K562 (cell line): ENCODE data around the gene CHRNA3. TPM values are rescaled to one million over a fixed set of nuclear protein-coding genes. Genes with fewer than 3 reads are reported as not detected.

Experiments used
- ATAC-seq: fragments of 200-7000 bp; cut with Tn5 transposase; 3 replicates; pipeline ENCODE4 v1.9.1; 2020; ENCODE audit warnings: moderate library complexity
- BruUV-seq: library from RNA; stranded (reverse); fragments of 400-500 nt; replicated peaks from 2 replicates; lab custom pipeline; 2021; lab: Mats Ljungman, UMichigan
- CTCF ChIA-PET: fragments of 300-600 bp; formaldehyde crosslinking; extraction: SDS; loops from one replicate; lab custom pipeline; 2021; ENCODE audit warnings: low intra/inter-chr PET ratio; lab: Yijun Ruan, JAX
- POLR2A ChIA-PET: fragments of 300-600, 350-650 bp; sonication (Branson Sonifier 250); formaldehyde crosslinking; extraction: SDS; loops from one replicate; lab custom pipeline; 2021; ENCODE audit warnings: antibody characterized with exemption, inconsistent platforms; lab: Yijun Ruan, JAX
- DNase-seq, 4 experiments: peaks; one replicate each; pipeline versions ENCODE4 v3.0.0 to v3.0.0-alpha.2; 2011 to 2018; ENCODE audit warnings: low spot score in 3 of 4, mixed read lengths in 3 of 4; ENCODE audit errors: extremely low read depth in 1 of 4
- FAIRE-seq: peaks from 2 replicates; lab custom pipeline; 2011; peaks lifted over from hg19 to GRCh38; lab: Jason Lieb, UNC
- H2AFZ ChIP-seq: 2 replicates; pipeline ENCODE4 v1.6.0; 2011; ENCODE audit warnings: low read depth, low read length, control low read depth, inconsistent platforms
- H3K27ac ChIP-seq: fragments of 200-600 bp; 3 replicates; pipeline ENCODE4 v1.8.0; 2011; ENCODE audit warnings: low read depth, mild to moderate bottlenecking, control low read depth, inconsistent platforms, low read length, moderate library complexity, mixed read lengths; ENCODE audit errors: extremely low read depth
- H3K27me3 ChIP-seq, 2 experiments: fragments of 300-600 bp in 1 of 2; 2 replicates in 1 of 2; 3 replicates in 1 of 2; pipeline versions ENCODE4 v1.6.0 to v1.8.0; 2011; ENCODE audit warnings: inconsistent platforms in 2 of 2, low read length in 2 of 2, mild to moderate bottlenecking in 1 of 2, mixed read lengths in 1 of 2, moderate library complexity in 1 of 2; ENCODE audit not compliant: control insufficient read depth in 2 of 2, insufficient read depth in 2 of 2
- H3K36me3 ChIP-seq: fragments of 300-600 bp; 3 replicates; pipeline ENCODE4 v1.8.0; 2011; ENCODE audit warnings: mild to moderate bottlenecking, low read length, inconsistent platforms; ENCODE audit not compliant: control insufficient read depth, insufficient read depth
- H3K4me1 ChIP-seq, 2 experiments: fragments of 200-600 bp in 1 of 2; replicated peaks in 1 of 2; 2 replicates in 1 of 2; 3 replicates in 1 of 2; pipeline versions ENCODE4 v1.5.1 to v1.8.0; 2011; ENCODE audit warnings: inconsistent platforms in 2 of 2, low read length in 2 of 2, mild to moderate bottlenecking in 1 of 2, mixed read lengths in 1 of 2, moderate library complexity in 1 of 2; ENCODE audit not compliant: control insufficient read depth in 2 of 2, insufficient read depth in 2 of 2
- H3K4me2 ChIP-seq: 2 replicates; pipeline ENCODE4 v1.6.1; 2011; ENCODE audit warnings: low read length, control low read depth, inconsistent platforms, mixed read lengths; ENCODE audit not compliant: insufficient read depth
- H3K4me3 ChIP-seq: fragments of 200-600 bp; sonication (generic), shearing (Covaris generic); 2 replicates; pipeline ENCODE4 v1.5.1; 2016; ENCODE audit warnings: control low read depth, inconsistent platforms
- H3K79me2 ChIP-seq: fragments of 200-600 bp; 3 replicates; pipeline ENCODE4 v1.8.0; 2011; ENCODE audit warnings: low read length, inconsistent platforms; ENCODE audit not compliant: control insufficient read depth, insufficient read depth
- H3K9ac ChIP-seq, 2 experiments: 2 replicates each; pipeline versions ENCODE4 v1.6.0 to v1.6.1; 2011; ENCODE audit warnings: low read depth in 2 of 2, low read length in 2 of 2, control low read depth in 1 of 2, inconsistent platforms in 1 of 2, mild to moderate bottlenecking in 1 of 2, mixed read lengths in 1 of 2; ENCODE audit not compliant: insufficient read depth in 1 of 2
- H3K9me1 ChIP-seq: one replicate; pipeline ENCODE4 v1.6.0; 2011; ENCODE audit warnings: inconsistent platforms, mild to moderate bottlenecking, low read length, moderate library complexity; ENCODE audit not compliant: control insufficient read depth, insufficient read depth
- H3K9me3 ChIP-seq: replicated peaks from 2 replicates; pipeline ENCODE4 v1.5.1; 2011; ENCODE audit warnings: low read depth, low read length, inconsistent platforms; ENCODE audit not compliant: control insufficient read depth, insufficient read depth
- H4K20me1 ChIP-seq: replicated peaks from 2 replicates; pipeline ENCODE4 v1.6.1; 2011; ENCODE audit warnings: low read length, inconsistent platforms, mixed read lengths; ENCODE audit not compliant: control insufficient read depth, insufficient read depth
- HDAC2 ChIP-seq: fragments of 450-650 bp; IDR thresholded peaks from 2 replicates; pipeline ENCODE4 v1.6.1; 2016; ENCODE audit warnings: mild to moderate bottlenecking
- HMGN3 ChIP-seq: IDR thresholded peaks from 2 replicates; pipeline ENCODE4 v1.6.1; 2011; ENCODE audit warnings: borderline replicate concordance, low read depth, mild to moderate bottlenecking, mixed read lengths, low read length; ENCODE audit not compliant: insufficient read length; ENCODE audit errors: extremely low read depth
- NR4A1 ChIP-seq, 2 experiments: fragments of 250-450 bp in 1 of 2; fragments of 450-650 bp in 1 of 2; sonication (Bioruptor Pico) in 1 of 2; IDR thresholded peaks; 2 replicates each; pipeline versions ENCODE4 v1.4.0 to v1.6.1; 2016 to 2020; ENCODE audit warnings: mild to moderate bottlenecking in 2 of 2, missing compliant biosample characterization in 1 of 2, missing genetic modification characterization in 1 of 2, moderate library complexity in 1 of 2
- UBTF ChIP-seq, 2 experiments: IDR thresholded peaks; 2 replicates each; pipeline ENCODE4 v1.6.1; 2012; ENCODE audit warnings: improper control_type of control experiment in 2 of 2, low read depth in 2 of 2, low read length in 2 of 2, borderline replicate concordance in 1 of 2
- ZNF589 ChIP-seq: fragments of 200-800 bp; sonication (Bioruptor generic); IDR thresholded peaks from 2 replicates; pipeline ENCODE4 v1.6.1; 2016; ENCODE audit warnings: low read depth, missing genetic modification characterization, missing compliant biosample characterization
- WGBS: fragments of 100-300 bp; shearing (Covaris generic); methylation state at CpG from one replicate; pipeline ENCODE4 v1.1.6; 2016; ENCODE audit warnings: low coverage, mixed read lengths; ENCODE audit not compliant: insufficient coverage; ENCODE audit errors: missing lambda C conversion rate; 5-methylcytosine and 5-hydroxymethylcytosine counted together
- in situ Hi-C: fragments of 300-500 bp; cut with MboI; formaldehyde crosslinking; loops from 4 replicates; pipeline ENCODE4 v1.15.0; 2018; ENCODE audit warnings: inconsistent platforms, mixed read lengths
- intact Hi-C: fragments of 100-400 bp; cut with micrococcal nuclease; formaldehyde crosslinking; loops from 2 replicates; pipeline ENCODE4 v1.14.2; 2022
- polyA plus RNA-seq, 8 experiments: library from polyadenylated mRNA; depleted of rRNA in 4 of 8; stranded (reverse) in 5 of 8; unstranded in 3 of 8; fragments of >200 nt; fragmentation: Nextera tagmentation in 2 of 8; fragmentation: Illumina TruSeq in 1 of 8; extraction: Ambion mirVana in 2 of 8; extraction: Trizol in 1 of 8; gene quantifications; 2 replicates each; pipeline versions ENCODE4 v1.2.1 to v1.2.3, GENCODE V29; 2011 to 2014; ENCODE audit warnings: inconsistent platforms in 1 of 8, missing spikeins in 1 of 8
- total RNA-seq, 7 experiments: library from RNA; depleted of rRNA in 6 of 7; stranded (reverse); fragments of >200 nt in 6 of 7; fragmentation: Illumina TruSeq in 2 of 7; extraction: Trizol in 2 of 7; gene quantifications; 2 replicates each; pipeline versions ENCODE4 v1.2.1 to v1.2.3, GENCODE V29; 2011 to 2021; ENCODE audit warnings: low replicate concordance in 1 of 7
- TF ChIP-seq, protein P1 (sequence below), 3 experiments: IDR thresholded peaks in 2 of 3; conservative IDR thresholded peaks in 1 of 3; 2 replicates each; pipeline ENCODE4 v1.5.1; 2011 to 2012; ENCODE audit warnings: low read length in 3 of 3, mild to moderate bottlenecking in 3 of 3, control low read depth in 2 of 3, improper control_type of control experiment in 1 of 3, inconsistent platforms in 1 of 3, low read depth in 1 of 3, mixed read lengths in 1 of 3, moderate library complexity in 1 of 3; ENCODE audit not compliant: insufficient read depth in 2 of 3

The CHRNA3 gene
- total and polyA plus RNA-seq, 9 of the 15 experiments (the other 6 are each of a cell fraction or from before 2014, with no cell fraction given): 0.01 TPM; not detected in 8

GRCh38 chr15:78565951-78566774, 54.6 kb downstream of the CHRNA3 start:
- 2% methylated on average over 19 of the region's 19 CpGs for WGBS
- ATAC-seq: peak; percentile 23
- BruUV-seq: TSS peak; percentile 58

More at GRCh38 chr15:78565951-78566774, 54.6 kb downstream of the CHRNA3 start:
- H3K9me3 ChIP-seq: no peaks in the 10 kb centered on the region
- H3K27me3 ChIP-seq: no peaks in the 10 kb centered on the region
- ChIA-PET CTCF (no interaction called here), POLR2A (interaction anchor here (0.6 to 5.4 kb wide), 9 partner anchors 10 to 197 kb away, joined by 3 to 62 read pairs (median 5); partner anchors contain the start of gene PSMA4)
- DNase-seq: peak; percentile 18 to 36 (median 24)
- H3K79me2 ChIP-seq: peaks cover 4% of the 10 kb centered on the region; the same call in 2 of the 3 replicates
- no peaks in the 10 kb centered on the region for H3K9me1 ChIP-seq
- H3K36me3 ChIP-seq: no peaks in the 10 kb centered on the region
- H3K4me3 ChIP-seq: peak overlapping the region; percentile 69
- H3K9ac ChIP-seq: peak overlapping the region; percentile 64 to 89
- H2AFZ ChIP-seq: peak overlapping the region; percentile 84
- in situ Hi-C loops (no loop called here), intact Hi-C loops (no loop called here)
- H3K4me1 ChIP-seq: peaks cover 8 to 22% of the 10 kb centered on the region in 2 experiments; a peak in 4 of 5 replicates
- FAIRE-seq: no peak
- TF ChIP-seq HMGN3: peak; percentile 11
- no peak for TF ChIP-seq ZNF589 (CRISPR knock-in tag)
- TF ChIP-seq, protein P1, sequence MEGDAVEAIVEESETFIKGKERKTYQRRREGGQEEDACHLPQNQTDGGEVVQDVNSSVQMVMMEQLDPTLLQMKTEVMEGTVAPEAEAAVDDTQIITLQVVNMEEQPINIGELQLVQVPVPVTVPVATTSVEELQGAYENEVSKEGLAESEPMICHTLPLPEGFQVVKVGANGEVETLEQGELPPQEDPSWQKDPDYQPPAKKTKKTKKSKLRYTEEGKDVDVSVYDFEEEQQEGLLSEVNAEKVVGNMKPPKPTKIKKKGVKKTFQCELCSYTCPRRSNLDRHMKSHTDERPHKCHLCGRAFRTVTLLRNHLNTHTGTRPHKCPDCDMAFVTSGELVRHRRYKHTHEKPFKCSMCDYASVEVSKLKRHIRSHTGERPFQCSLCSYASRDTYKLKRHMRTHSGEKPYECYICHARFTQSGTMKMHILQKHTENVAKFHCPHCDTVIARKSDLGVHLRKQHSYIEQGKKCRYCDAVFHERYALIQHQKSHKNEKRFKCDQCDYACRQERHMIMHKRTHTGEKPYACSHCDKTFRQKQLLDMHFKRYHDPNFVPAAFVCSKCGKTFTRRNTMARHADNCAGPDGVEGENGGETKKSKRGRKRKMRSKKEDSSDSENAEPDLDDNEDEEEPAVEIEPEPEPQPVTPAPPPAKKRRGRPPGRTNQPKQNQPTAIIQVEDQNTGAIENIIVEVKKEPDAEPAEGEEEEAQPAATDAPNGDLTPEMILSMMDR (IDR thresholded peaks at IDR 0.05 in 2 of 3, conservative IDR thresholded peaks at IDR 0.05 in 1 of 3; ENCODE audit: insufficient read depth in 2 of 3, low read depth in 1 of 3, low read length in 3 of 3): 0 out of 6 replicates have a peak, but pooled peaks of 1 of the 3 experiments have one; percentile 25
- TF ChIP-seq NR4A1 (CRISPR knock-in tag; IDR thresholded peaks at IDR 0.05): no peak
- no peak for TF ChIP-seq NR4A1 (tag; IDR thresholded peaks at IDR 0.05)
- 0 out of 2 replicates have a peak, but pooled peaks have one; percentile 39 for TF ChIP-seq HDAC2
- 0 out of 4 replicates have a peak, but pooled peaks of 1 of the 2 experiments have one; percentile 30 for TF ChIP-seq UBTF (IDR thresholded peaks at IDR 0.05; ENCODE audit: borderline replicate concordance in 1 of 2, low read depth in 2 of 2, low read length in 2 of 2)
- no peaks in the 10 kb centered on the region; the same call in 1 of the 2 replicates for H4K20me1 ChIP-seq
- H3K27ac ChIP-seq: peak overlapping the region; percentile 57; the same call in 2 of the 3 replicates
- peak overlapping the region; percentile 88 for H3K4me2 ChIP-seq
